ENCODE measurements around the gene C9. TPM values are rescaled to one million over a fixed set of nuclear protein-coding genes. Genes with fewer than 3 reads are reported as not detected.

Gene C9
- polyA plus RNA-seq, 2 of the 4 experiments (the other 2 are of a cell fraction): 0.03 TPM; not detected in 1

GRCh38 chr5:39342460-39342859, 21.8 kb downstream of the C9 start (continued):
- TF ChIP-seq HMGXB4 (CRISPR knock-in tag; IDR thresholded peaks at IDR 0.05; ENCODE audit: borderline replicate concordance): no peak

GRCh38 chr5:39341896-39342295, 22.4 kb downstream of the C9 start:
- DNase-seq (ENCODE audit: low read depth in 1 of 2, low spot score in 1 of 2) (no peak), ATAC-seq (no peak), FAIRE-seq (no peak)
- Histone ChIP-seq H3K9me3 (no peaks in the 10 kb centered on the region), H3K4me1 (no peaks in the 10 kb centered on the region), H3K4me2 (no peak overlapping the region), H3K4me3 (no peak overlapping the region), H3K27ac (no peak overlapping the region)
- POLR2A ChIA-PET: no interaction called here
- CTCF ChIA-PET: no interaction called here
- TF ChIP-seq TFCP2L1 (CRISPR knock-in tag; IDR thresholded peaks at IDR 0.05) (no peak), MYC (IDR thresholded peaks at IDR 0.05; ENCODE audit: borderline replicate concordance, low read length) (no peak), KDM5A (IDR thresholded peaks at IDR 0.05) (no peak), POLR2AphosphoS2 (conservative IDR thresholded peaks at IDR 0.05; ENCODE audit: low read length) (no peak), E2F6 (IDR thresholded peaks at IDR 0.05; ENCODE audit: borderline replicate concordance, low read depth) (no peak), MAZ (IDR thresholded peaks at IDR 0.05; ENCODE audit: borderline replicate concordance, low read depth, low read length) (no peak), RCOR1 (IDR thresholded peaks at IDR 0.05; ENCODE audit: low read depth, low read length) (no peak), CHD4 (IDR thresholded peaks at IDR 0.05; ENCODE audit: borderline replicate concordance) (no peak), HOXA7 (CRISPR knock-in tag; IDR thresholded peaks at IDR 0.05) (no peak), HOXB13 (CRISPR knock-in tag; IDR thresholded peaks at IDR 0.05; ENCODE audit: low read depth) (no peak), HOXB5 (CRISPR knock-in tag; IDR thresholded peaks at IDR 0.05) (no peak), ZNF302 (CRISPR knock-in tag; IDR thresholded peaks at IDR 0.05) (no peak)
- 71% methylated on average over 1 of the region's 1 CpG for WGBS (ENCODE audit: missing lambda C conversion rate)

GRCh38 chr5:39340506-39340905, 23.8 kb downstream of the C9 start:
- 21% methylated on average over 1 of the region's 1 CpG for WGBS (ENCODE audit: missing lambda C conversion rate)
- DNase-seq (ENCODE audit: low read depth in 1 of 2, low spot score in 1 of 2): no peak
- no peak for TF ChIP-seq HEYL (CRISPR knock-in tag; IDR thresholded peaks at IDR 0.05)
- no peak for TF ChIP-seq HOXB13 (CRISPR knock-in tag; IDR thresholded peaks at IDR 0.05; ENCODE audit: low read depth)
- TF ChIP-seq E2F6 (IDR thresholded peaks at IDR 0.05; ENCODE audit: borderline replicate concordance, low read depth): no peak
- H3K4me3 ChIP-seq: no peak overlapping the region
- H3K9me3 ChIP-seq: no peaks in the 10 kb centered on the region
- POLR2A ChIA-PET: no interaction called here
- ATAC-seq: no peak
- no peak overlapping the region for H3K4me2 ChIP-seq
- CTCF ChIA-PET: interaction anchor here (1.1 kb wide), 1 partner anchor 418 kb away, joined by 4 read pairs; no protein-coding TSS in a partner anchor
- H3K27ac ChIP-seq: no peak overlapping the region
- FAIRE-seq: no peak
- H3K4me1 ChIP-seq: no peaks in the 10 kb centered on the region

DNA sequence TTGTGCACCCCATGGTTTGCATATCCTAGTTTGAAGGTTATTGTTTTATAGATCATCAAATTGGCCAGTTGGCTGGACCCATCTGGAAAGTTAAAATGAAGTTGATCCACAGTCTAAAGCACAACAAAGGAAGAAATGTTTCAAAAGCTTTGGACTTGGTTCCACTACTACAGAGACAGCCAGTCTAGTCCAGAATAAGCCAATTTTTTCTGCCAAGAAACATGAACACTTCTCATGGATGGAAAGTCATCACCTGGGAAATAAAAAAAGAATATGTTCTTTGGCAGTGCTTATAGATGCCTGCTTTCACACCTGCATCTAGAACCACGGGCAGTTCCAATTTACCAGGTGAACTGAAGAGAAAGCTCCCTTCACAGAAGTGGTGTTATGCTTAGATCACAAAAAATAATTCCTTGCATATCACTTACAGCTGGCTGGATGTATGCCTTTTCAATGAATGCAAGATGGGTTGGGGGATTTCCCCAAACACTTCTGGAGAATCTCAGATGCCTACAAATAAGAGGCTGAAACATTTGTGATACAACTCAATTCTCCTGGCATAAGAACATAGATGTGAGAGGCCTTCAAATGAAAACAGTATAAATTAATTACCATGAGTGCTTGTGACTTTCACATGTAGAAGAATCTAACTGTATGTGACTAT, 26.9 kb downstream of the C9 start:
- Histone ChIP-seq H3K27ac (no peak overlapping the region), H3K9me3 (no peaks in the 10 kb centered on the region), H3K4me2 (no peak overlapping the region), H3K4me3 (no peak overlapping the region), H3K4me1 (no peaks in the 10 kb centered on the region)
- ATAC-seq: no peak
- 50% methylated on average over 1 of the region's 1 CpG for WGBS (ENCODE audit: missing lambda C conversion rate)
- CTCF ChIA-PET: interaction anchor here (0.8 to 2.5 kb wide), 3 partner anchors 10 to 120 kb away, joined by 3 to 10 read pairs (median 7); no protein-coding TSS in a partner anchor
- no peak for DNase-seq (ENCODE audit: low read depth in 1 of 2, low spot score in 1 of 2)
- POLR2A ChIA-PET: no interaction called here
- FAIRE-seq: peak; percentile 54
- no peak for TF ChIP-seq ZNF302 (CRISPR knock-in tag; IDR thresholded peaks at IDR 0.05)
- TF ChIP-seq TP53 (CRISPR knock-in tag; IDR thresholded peaks at IDR 0.05): no peak
- no peak for TF ChIP-seq FOSL2 (IDR thresholded peaks at IDR 0.05)
- TF ChIP-seq FOSL2 (CRISPR knock-in tag; IDR thresholded peaks at IDR 0.05): no peak
- no peak for TF ChIP-seq EHF (CRISPR knock-in tag; IDR thresholded peaks at IDR 0.05)
- no peak for TF ChIP-seq NPAS2 (CRISPR knock-in tag; IDR thresholded peaks at IDR 0.05; ENCODE audit: borderline replicate concordance)
- TF ChIP-seq RNF2 (IDR thresholded peaks at IDR 0.05; ENCODE audit: borderline replicate concordance, low read depth): no peak
- no peak for TF ChIP-seq HOXB5 (CRISPR knock-in tag; IDR thresholded peaks at IDR 0.05)
- TF ChIP-seq NR3C1 (IDR thresholded peaks at IDR 0.05): no peak
- no peak for TF ChIP-seq CBX2 (IDR thresholded peaks at IDR 0.05; ENCODE audit: borderline replicate concordance, low read depth)
- TF ChIP-seq, protein P1, sequence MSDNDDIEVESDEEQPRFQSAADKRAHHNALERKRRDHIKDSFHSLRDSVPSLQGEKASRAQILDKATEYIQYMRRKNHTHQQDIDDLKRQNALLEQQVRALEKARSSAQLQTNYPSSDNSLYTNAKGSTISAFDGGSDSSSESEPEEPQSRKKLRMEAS (IDR thresholded peaks at IDR 0.05): no peak
- no peak for TF ChIP-seq ESRRA (IDR thresholded peaks at IDR 0.05; ENCODE audit: borderline replicate concordance, low read length)
- TF ChIP-seq MYC (IDR thresholded peaks at IDR 0.05; ENCODE audit: borderline replicate concordance, low read length): no peak
- TF ChIP-seq RFX5 (IDR thresholded peaks at IDR 0.05): no peak
- no peak for TF ChIP-seq EHMT2 (IDR thresholded peaks at IDR 0.05; ENCODE audit: low read depth)
- TF ChIP-seq FOSB (CRISPR knock-in tag; IDR thresholded peaks at IDR 0.05): no peak
- no peak for TF ChIP-seq PBX3 (IDR thresholded peaks at IDR 0.05)

Measured in A549 (cell line).